ENCODE results near the gene TDP1. TPM values are rescaled to one million over a fixed set of nuclear protein-coding genes. Genes with fewer than 3 reads are reported as not detected.

TDP1 gene
- total and polyA plus RNA-seq, 10 donors, result 5.9 to 31.2 (median 24.2) TPM

DNA sequence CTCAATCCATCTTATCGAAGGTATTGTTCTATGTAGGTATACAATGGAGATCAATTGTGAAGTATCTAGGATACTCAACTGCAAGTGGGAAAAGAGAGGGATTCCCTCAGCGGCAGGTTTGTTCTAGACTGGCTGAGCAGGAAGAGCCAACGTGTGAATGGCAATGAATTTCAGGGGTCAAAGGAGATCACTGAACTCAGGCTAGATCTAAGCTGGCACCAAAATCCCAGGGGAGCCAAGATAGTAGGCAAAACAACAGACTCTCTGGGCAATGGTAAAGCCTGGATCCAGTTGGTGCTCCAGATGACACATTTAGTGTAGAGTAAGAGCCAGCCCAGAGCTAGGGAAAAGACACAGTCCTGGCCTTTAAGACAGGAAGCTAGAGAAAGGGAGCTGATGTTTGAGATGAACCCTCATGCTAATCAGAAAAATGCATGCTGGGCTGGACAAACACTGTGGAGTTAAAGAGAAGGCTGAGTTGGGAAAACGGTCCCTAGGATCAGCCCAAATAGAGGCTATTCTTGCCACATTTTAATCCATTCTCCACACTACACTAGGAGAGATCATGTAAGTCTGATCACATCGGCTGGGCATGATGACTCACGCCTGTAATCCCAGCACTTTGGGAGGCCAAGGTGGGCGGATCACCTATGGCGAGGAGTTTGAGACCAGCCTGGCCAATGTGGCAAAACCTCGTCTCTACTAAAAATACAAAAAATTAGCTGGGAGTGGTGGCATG, 46.8 kb upstream of the TDP1 start:
- Histone ChIP-seq H3K27ac (no peak overlapping the region), H3K9me3 (no peaks in the 10 kb centered on the region), H3K36me3 (no peaks in the 10 kb centered on the region), H3K4me3 (no peak overlapping the region), H3K4me1 (peaks cover 0 to 20% (median 0%) of the 10 kb centered on the region in 6 donors), H3K27me3 (replicated peaks in 1 of 7) (no peaks in the 10 kb centered on the region)
- DNase-seq, result no peak
- 88 to 94% (median 93%) methylated on average over 9 of the region's 9 CpGs for WGBS, 5 donors
- intact Hi-C loops (cut with DNase I; ENCODE audit: low total_unique reads), result no loop called here
- TF ChIP-seq POLR2AphosphoS5 (IDR thresholded peaks at IDR 0.05) (no peak), POLR2A (IDR thresholded peaks at IDR 0.05) (no peak)
- TF ChIP-seq, protein P1, sequence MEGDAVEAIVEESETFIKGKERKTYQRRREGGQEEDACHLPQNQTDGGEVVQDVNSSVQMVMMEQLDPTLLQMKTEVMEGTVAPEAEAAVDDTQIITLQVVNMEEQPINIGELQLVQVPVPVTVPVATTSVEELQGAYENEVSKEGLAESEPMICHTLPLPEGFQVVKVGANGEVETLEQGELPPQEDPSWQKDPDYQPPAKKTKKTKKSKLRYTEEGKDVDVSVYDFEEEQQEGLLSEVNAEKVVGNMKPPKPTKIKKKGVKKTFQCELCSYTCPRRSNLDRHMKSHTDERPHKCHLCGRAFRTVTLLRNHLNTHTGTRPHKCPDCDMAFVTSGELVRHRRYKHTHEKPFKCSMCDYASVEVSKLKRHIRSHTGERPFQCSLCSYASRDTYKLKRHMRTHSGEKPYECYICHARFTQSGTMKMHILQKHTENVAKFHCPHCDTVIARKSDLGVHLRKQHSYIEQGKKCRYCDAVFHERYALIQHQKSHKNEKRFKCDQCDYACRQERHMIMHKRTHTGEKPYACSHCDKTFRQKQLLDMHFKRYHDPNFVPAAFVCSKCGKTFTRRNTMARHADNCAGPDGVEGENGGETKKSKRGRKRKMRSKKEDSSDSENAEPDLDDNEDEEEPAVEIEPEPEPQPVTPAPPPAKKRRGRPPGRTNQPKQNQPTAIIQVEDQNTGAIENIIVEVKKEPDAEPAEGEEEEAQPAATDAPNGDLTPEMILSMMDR (IDR thresholded peaks at IDR 0.05 in 8 of 11, conservative IDR thresholded peaks at IDR 0.05 in 3 of 11), result no peak

DNA sequence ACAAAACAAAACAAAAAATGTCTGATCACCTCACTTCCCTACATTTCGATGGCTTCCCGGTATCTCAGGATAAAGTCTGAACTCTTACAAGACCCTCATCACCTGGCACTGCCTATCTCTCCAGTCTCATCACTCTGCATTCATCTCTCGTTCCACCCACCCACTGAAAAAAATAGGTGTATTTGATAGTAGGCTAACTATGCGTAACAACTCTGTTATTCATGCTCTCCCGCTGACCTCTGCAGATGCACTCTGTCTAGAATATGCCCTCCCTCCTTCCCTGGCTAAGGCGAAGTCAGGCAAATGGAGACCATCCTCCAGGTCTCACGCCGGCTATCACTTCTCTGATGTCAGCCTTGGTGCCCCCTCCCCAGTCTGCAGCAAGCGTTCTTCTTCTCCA, 46.1 kb upstream of the TDP1 start:
- Histone ChIP-seq H3K27me3 (replicated peaks in 1 of 7) (no peaks in the 10 kb centered on the region), H3K27ac (no peak overlapping the region), H3K36me3 (no peaks in the 10 kb centered on the region), H3K4me3 (no peak overlapping the region), H3K9me3 (no peaks in the 10 kb centered on the region), H3K4me1 (peaks cover 0 to 20% (median 0%) of the 10 kb centered on the region in 6 donors)
- TF ChIP-seq, protein P1 (IDR thresholded peaks at IDR 0.05 in 8 of 11, conservative IDR thresholded peaks at IDR 0.05 in 3 of 11), result no peak
- no peak for TF ChIP-seq POLR2AphosphoS5 (IDR thresholded peaks at IDR 0.05)
- no peak for TF ChIP-seq POLR2A (IDR thresholded peaks at IDR 0.05)
- intact Hi-C loops (cut with DNase I; ENCODE audit: low total_unique reads), result no loop called here
- no peak for DNase-seq
- WGBS, 5 donors, result 95 to 98% (median 97%) methylated on average over 9 of the region's 9 CpGs

DNA sequence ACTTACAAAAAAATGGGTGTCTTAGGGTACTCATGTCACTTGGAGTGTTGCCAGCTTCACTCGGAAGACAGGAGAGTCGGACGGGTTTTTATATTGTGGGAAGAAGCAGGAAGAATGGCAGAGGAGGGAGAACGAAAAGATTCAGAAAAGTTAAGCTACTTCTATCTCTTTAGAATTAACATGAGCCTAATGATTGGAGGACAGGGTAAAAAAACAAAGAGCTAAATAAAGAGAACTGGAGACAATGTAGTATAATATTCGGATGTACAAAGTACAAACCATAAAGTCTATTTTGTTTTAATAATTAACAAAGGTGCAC, 45.1 kb upstream of the TDP1 start:
- peaks cover 0 to 25% (median 5%) of the 10 kb centered on the region in 6 donors for H3K4me1 ChIP-seq
- H3K36me3 ChIP-seq, result no peaks in the 10 kb centered on the region
- H3K4me3 ChIP-seq, result no peak overlapping the region
- no peak for DNase-seq
- intact Hi-C loops (cut with DNase I; ENCODE audit: low total_unique reads), result loop anchor here (10.0 kb wide), 1 partner anchor 736 kb away; no protein-coding TSS in a partner anchor
- no peaks in the 10 kb centered on the region for H3K9me3 ChIP-seq
- 83 to 91% (median 87%) methylated on average over 5 of the region's 5 CpGs for WGBS, 5 donors
- H3K27ac ChIP-seq, result no peak overlapping the region
- no peaks in the 10 kb centered on the region for H3K27me3 ChIP-seq (replicated peaks in 1 of 7)
- TF ChIP-seq POLR2AphosphoS5 (IDR thresholded peaks at IDR 0.05) (no peak), POLR2A (IDR thresholded peaks at IDR 0.05) (no peak)
- TF ChIP-seq, protein P1 (IDR thresholded peaks at IDR 0.05 in 8 of 11, conservative IDR thresholded peaks at IDR 0.05 in 3 of 11), result no peak

DNA sequence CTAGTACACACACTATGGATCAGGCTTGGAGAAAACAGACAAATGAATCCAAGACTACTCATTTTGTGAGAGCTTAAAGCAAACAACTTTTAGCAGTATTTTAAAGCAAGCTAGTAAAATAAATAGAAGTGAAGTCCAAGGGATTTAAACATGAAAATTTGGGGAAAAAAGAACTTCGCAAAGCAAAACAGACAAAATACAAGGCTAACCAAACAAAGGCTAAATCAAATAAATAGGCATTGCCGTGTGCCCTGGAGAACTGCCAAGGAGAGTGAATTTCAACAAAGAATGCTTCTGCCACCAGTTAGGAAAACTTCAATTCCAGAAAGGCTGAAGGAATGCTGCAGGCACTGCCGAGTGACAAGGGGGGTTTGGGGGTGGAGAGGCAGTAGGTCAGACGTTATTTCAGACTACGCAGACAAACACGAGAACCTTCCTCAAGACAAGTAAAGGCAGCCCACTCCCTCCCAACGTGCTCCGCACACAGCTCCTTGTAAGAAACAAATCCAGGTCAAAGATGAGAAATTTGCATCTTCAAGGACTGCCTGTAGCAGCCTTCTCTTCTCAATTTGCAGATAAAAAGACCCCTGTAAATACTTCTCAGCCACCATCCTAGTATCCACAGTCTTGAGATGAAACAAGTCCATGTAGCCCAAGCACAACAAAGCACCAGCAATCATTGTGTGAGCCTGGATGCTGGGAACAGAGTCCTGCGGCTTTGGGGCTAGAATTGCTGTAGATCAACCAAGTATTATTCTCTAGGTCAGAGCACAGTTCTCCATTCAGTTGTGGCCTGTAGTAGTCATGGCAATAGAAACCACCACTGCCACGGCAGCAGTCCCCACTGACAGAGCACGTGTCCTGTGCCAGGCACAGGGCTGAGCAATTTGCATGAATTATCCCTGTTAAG, 44.5 kb upstream of the TDP1 start:
- TF ChIP-seq, protein P1 (IDR thresholded peaks at IDR 0.05 in 8 of 11, conservative IDR thresholded peaks at IDR 0.05 in 3 of 11), result no peak
- TF ChIP-seq POLR2AphosphoS5 (IDR thresholded peaks at IDR 0.05) (no peak), POLR2A (IDR thresholded peaks at IDR 0.05) (no peak)
- no peaks in the 10 kb centered on the region for H3K27me3 ChIP-seq (replicated peaks in 1 of 7)
- H3K4me1 ChIP-seq, result peaks cover 0 to 25% (median 5%) of the 10 kb centered on the region in 6 donors
- no peaks in the 10 kb centered on the region for H3K36me3 ChIP-seq
- no peaks in the 10 kb centered on the region for H3K9me3 ChIP-seq
- no peak overlapping the region for H3K4me3 ChIP-seq
- intact Hi-C loops (cut with DNase I; ENCODE audit: low total_unique reads), result loop anchor here (10.0 kb wide), 1 partner anchor 736 kb away; no protein-coding TSS in a partner anchor
- 58 to 75% (median 64%) methylated on average over 11 of the region's 11 CpGs for WGBS, 5 donors
- no peak overlapping the region for H3K27ac ChIP-seq
- DNase-seq, result no peak

Data from spleen (tissue), 11 donors.